Measurements from ENCODE around the gene EFCAB14. TPM values are rescaled to one million over a fixed set of nuclear protein-coding genes. Genes with fewer than 3 reads are reported as not detected.

Gene EFCAB14
- total and polyA plus RNA-seq, 2 donors (not counting 3 experiments of a cell fraction or from before 2014, with no cell fraction given), result 30.0 to 81.7 TPM

- ChIA-PET CTCF (interaction anchor here (0.6 kb wide), 1 partner anchor 622 kb away, joined by 3 read pairs; no protein-coding TSS in a partner anchor), POLR2A (no interaction called here)
- H3K4me2 ChIP-seq (ENCODE audit: insufficient read depth, low read length), result no peak overlapping the region
These were observed 41.7 kb upstream of the EFCAB14 start for GRCh38 chr1:46760558-46761166.

More at GRCh38 chr1:46760558-46761166, 41.7 kb upstream of the EFCAB14 start:
- no peak for FAIRE-seq
- Histone ChIP-seq H3K9me3 (replicated peaks; ENCODE audit: control insufficient read depth, insufficient read depth, low read length) (no peaks in the 10 kb centered on the region), H4K20me1 (replicated peaks; ENCODE audit: control insufficient read depth, extremely low read depth, insufficient read depth, low read length) (no peaks in the 10 kb centered on the region), H3K79me2 (ENCODE audit: control insufficient read depth, insufficient read depth, low read length) (no peaks in the 10 kb centered on the region), H3K4me3 (replicated peaks in 1 of 3; ENCODE audit: insufficient read depth in 1 of 3, low read depth in 1 of 3, low read length in 3 of 3) (no peak overlapping the region), H3K36me3 (ENCODE audit: control insufficient read depth in 2 of 2, extremely low read depth in 1 of 2, insufficient read depth in 2 of 2, low read length in 2 of 2) (no peaks in the 10 kb centered on the region), H2AFZ (ENCODE audit: low read depth, low read length) (no peak overlapping the region), H3K4me1 (ENCODE audit: control insufficient read depth, extremely low read depth, insufficient read depth, low read length) (peaks cover 2% of the 10 kb centered on the region), H3K27me3 (ENCODE audit: control insufficient read depth in 2 of 2, insufficient read depth in 2 of 2, low read length in 2 of 2) (peaks cover 0 to 4% of the 10 kb centered on the region in 2 experiments), H3K27ac (ENCODE audit: insufficient read depth, low read depth, low read length) (no peak overlapping the region), H3K9me1 (replicated peaks; ENCODE audit: control insufficient read depth, extremely low read depth, insufficient read depth, low read length) (no peaks in the 10 kb centered on the region), H3K9ac (replicated peaks; ENCODE audit: extremely low read depth, insufficient read depth, low read length) (no peak overlapping the region)
- intact Hi-C loops (cut with micrococcal nuclease) (no loop called here), dilution Hi-C loops (cut with MboI; ENCODE audit: extremely low pct_ligation_motif_present, low sequenced_read_pairs) (no loop called here)
- DNase-seq (ENCODE audit: low read depth, low spot score), result no peak
- no peak for TF ChIP-seq GATA2 (IDR thresholded peaks at IDR 0.05; ENCODE audit: insufficient read depth, insufficient read length, low read depth, low read length)
- no peak for TF ChIP-seq POLR2AphosphoS5 (IDR thresholded peaks at IDR 0.05; ENCODE audit: insufficient read depth, low read depth, low read length)
- TF ChIP-seq JUN (IDR thresholded peaks at IDR 0.05; ENCODE audit: borderline replicate concordance, insufficient read depth, insufficient read length, low read depth), result no peak
- TF ChIP-seq CTCF (IDR thresholded peaks at IDR 0.05; ENCODE audit: extremely low read depth in 1 of 2, insufficient read depth in 1 of 2, low read depth in 1 of 2, low read length in 2 of 2), result no peak
- TF ChIP-seq EZH2 (IDR thresholded peaks at IDR 0.05; ENCODE audit: borderline replicate concordance, low read depth, low read length, severe bottlenecking), result no peak
- no peak for TF ChIP-seq MYC (IDR thresholded peaks at IDR 0.05; ENCODE audit: low read depth, low read length)
- TF ChIP-seq MAX (IDR thresholded peaks at IDR 0.05; ENCODE audit: insufficient read depth, insufficient read length), result no peak
- TF ChIP-seq FOS (IDR thresholded peaks at IDR 0.05; ENCODE audit: borderline replicate concordance, insufficient read depth, low read length), result no peak
- TF ChIP-seq POLR2A (IDR thresholded peaks at IDR 0.05; ENCODE audit: low read depth, low read length), result no peak
- BruUV-seq (replicated peaks), result no TSS peak

Data from endothelial cell of umbilical vein (primary cell).